GM12874 (cell line): Measurements from ENCODE around the gene PTPRU.

ENCODE experiments used
- CTCF ChIP-seq: IDR thresholded peaks from 2 replicates; pipeline ENCODE4 v1.5.1; 2011; ENCODE audit warnings: low read depth, mild to moderate bottlenecking, control low read depth, low read length, moderate library complexity; ENCODE audit not compliant: insufficient read depth

Gene PTPRU

GRCh38 chr1:29368936-29369932 lies 132.9 kb downstream of the PTPRU start:
- no peak for TF ChIP-seq CTCF

GRCh38 chr1:29370067-29370466 lies 133.7 kb downstream of the PTPRU start:
- no peak for TF ChIP-seq CTCF

- no peak for TF ChIP-seq CTCF
Measured at GRCh38 chr1:29371332-29371731, 135.0 kb downstream of the PTPRU start.

GRCh38 chr1:29372108-29372507 lies 135.8 kb downstream of the PTPRU start:
- no peak for TF ChIP-seq CTCF
